ENCODE measurements around the gene SH3TC1. TPM values are rescaled to one million over a fixed set of nuclear protein-coding genes. Genes with fewer than 3 reads are reported as not detected.

SH3TC1 gene
- total RNA-seq, 1 donor from 2014 or later: 50.6 TPM

DNA sequence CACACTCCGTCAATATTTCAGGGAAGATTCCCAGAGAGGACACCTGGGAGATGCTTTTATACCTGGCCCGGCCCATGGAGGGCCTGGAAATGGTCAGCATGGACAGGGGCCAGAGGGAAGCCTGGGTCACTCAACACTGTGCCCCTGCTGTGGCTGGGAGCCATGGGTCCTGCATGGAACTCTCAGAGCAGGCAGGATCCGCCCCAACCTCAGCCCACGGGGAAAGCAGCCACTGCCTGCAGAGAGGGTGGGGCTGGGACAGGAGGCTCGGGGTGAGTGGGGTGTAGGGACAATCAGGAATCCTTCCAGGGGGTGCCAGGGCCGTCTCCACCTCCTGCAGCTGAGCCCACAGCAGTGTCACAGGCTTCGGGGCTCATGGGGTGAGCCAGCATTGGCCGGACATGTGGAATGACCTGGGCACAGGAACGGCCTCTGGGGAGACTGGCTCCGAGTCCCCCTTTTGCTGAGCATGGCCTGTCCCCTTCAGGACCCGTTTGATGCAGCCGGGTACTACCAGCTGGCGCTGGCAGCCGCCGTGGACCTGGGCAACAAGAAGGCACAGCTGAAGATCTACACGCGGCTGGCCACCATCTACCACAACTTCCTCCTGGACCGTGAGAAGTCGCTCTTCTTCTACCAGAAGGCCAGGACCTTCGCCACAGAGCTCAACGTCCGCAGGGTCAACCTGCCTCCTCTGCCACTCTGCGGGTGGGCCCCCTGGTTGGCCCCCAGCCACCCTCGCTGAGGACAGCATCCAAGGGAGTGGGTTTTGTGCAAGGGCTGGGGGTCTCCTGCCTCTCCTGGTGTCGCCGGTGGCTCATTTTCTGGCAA lies 41.3 kb downstream of the SH3TC1 start:
- H3K36me3 ChIP-seq: no peaks in the 10 kb centered on the region
- no peak overlapping the region for H3K27ac ChIP-seq

DNA sequence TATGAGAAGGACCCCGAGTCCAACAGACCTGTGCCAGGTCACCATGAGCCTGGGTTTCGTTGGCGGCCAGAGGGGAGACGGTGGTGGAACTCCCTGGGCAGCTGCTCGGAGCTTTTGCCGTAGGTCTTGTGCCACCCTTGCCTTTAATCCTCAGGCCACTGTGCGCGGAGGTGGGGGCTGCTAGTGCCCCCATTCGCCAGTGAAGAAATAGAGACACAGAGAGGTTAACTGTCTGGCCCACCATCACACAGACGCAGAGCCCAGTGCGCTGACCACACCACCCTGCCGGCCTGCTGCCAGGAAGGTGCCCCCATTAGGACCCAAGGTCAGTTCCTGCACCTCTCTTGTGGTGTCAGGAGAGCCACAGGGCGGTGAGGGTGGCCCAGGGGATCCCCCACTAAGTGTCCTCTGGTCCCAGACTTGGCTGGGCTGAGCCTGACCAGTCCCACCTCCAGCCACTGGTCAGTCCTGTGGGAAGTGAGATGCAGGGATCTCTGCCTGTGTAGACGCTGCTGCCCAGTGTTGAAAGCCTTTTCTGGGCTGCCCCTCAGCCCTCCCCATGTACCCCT lies 42.2 kb downstream of the SH3TC1 start:
- no peak overlapping the region for H3K27ac ChIP-seq
- no peaks in the 10 kb centered on the region for H3K36me3 ChIP-seq
- no peak overlapping the region for H3K4me3 ChIP-seq
- H3K9me3 ChIP-seq: no peaks in the 10 kb centered on the region
- no peaks in the 10 kb centered on the region for H3K27me3 ChIP-seq
- TF ChIP-seq POLR2AphosphoS5 (IDR thresholded peaks at IDR 0.05; ENCODE audit: insufficient read depth in 1 of 2, low read depth in 1 of 2): no peak
- TF ChIP-seq, protein P1, sequence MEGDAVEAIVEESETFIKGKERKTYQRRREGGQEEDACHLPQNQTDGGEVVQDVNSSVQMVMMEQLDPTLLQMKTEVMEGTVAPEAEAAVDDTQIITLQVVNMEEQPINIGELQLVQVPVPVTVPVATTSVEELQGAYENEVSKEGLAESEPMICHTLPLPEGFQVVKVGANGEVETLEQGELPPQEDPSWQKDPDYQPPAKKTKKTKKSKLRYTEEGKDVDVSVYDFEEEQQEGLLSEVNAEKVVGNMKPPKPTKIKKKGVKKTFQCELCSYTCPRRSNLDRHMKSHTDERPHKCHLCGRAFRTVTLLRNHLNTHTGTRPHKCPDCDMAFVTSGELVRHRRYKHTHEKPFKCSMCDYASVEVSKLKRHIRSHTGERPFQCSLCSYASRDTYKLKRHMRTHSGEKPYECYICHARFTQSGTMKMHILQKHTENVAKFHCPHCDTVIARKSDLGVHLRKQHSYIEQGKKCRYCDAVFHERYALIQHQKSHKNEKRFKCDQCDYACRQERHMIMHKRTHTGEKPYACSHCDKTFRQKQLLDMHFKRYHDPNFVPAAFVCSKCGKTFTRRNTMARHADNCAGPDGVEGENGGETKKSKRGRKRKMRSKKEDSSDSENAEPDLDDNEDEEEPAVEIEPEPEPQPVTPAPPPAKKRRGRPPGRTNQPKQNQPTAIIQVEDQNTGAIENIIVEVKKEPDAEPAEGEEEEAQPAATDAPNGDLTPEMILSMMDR (IDR thresholded peaks at IDR 0.05): no peak
- TF ChIP-seq POLR2A (IDR thresholded peaks at IDR 0.05): no peak
- intact Hi-C loops (cut with DNase I): loop anchor here (2.0 kb wide), 1 partner anchor 164 kb away; no protein-coding TSS in a partner anchor
- no peak for DNase-seq (ENCODE audit: extremely low spot score in 2 of 2)
- peaks cover 10% of the 10 kb centered on the region for H3K4me1 ChIP-seq

More for the DNA sequence above, 41.3 kb downstream of the SH3TC1 start:
- H3K4me3 ChIP-seq: no peak overlapping the region
- no peak for TF ChIP-seq POLR2A (IDR thresholded peaks at IDR 0.05)
- TF ChIP-seq POLR2AphosphoS5 (IDR thresholded peaks at IDR 0.05; ENCODE audit: insufficient read depth in 1 of 2, low read depth in 1 of 2): no peak
- TF ChIP-seq, protein P1 (IDR thresholded peaks at IDR 0.05): no peak
- no peaks in the 10 kb centered on the region for H3K27me3 ChIP-seq
- H3K9me3 ChIP-seq: no peaks in the 10 kb centered on the region
- H3K4me1 ChIP-seq: peaks cover 10% of the 10 kb centered on the region
- DNase-seq (ENCODE audit: extremely low spot score in 2 of 2): no peak
- intact Hi-C loops (cut with DNase I): loop anchor here (2.0 kb wide), 1 partner anchor 164 kb away; no protein-coding TSS in a partner anchor

DNA sequence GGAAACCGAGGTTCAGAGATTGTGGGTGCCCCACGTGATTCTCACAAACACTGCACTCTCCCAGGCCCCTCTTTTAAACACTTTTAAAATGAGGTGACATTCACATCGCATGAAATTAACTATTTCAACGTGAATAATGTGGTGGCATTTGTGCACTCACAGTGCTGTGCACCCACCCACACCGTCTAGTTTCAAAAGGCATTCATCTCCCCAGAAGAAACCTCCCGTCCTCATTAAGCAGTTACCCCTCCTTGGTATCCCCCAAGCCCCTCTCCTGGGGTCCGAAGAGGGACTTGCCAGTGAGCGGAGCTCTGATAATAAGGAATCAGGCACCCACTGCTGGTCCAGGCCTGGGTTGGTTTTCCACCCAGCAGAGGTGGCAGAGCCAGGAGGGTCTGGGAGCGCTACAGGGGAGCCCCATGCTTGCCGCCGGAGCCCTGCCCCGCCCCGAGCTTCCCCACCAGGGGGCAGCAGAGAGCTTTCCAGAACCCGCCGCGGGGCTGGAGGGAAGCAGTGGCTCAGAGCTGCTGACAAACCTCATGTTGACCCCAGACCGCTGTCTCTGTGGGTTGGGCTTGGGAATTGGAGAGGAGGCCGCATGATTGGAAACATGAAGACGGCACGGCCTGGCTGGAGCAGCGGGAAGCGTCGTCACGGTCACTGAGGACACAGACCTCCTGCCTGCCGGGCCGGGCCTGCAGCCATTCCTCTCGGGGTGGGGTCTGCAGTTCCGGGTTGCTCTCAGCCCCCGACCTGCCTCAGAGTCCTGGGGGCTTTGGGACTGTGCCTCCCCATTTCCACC lies 43.0 kb downstream of the SH3TC1 start:
- H3K9me3 ChIP-seq: no peaks in the 10 kb centered on the region
- TF ChIP-seq POLR2AphosphoS5 (IDR thresholded peaks at IDR 0.05; ENCODE audit: insufficient read depth in 1 of 2, low read depth in 1 of 2) (peak; percentile 42 to 78), POLR2A (IDR thresholded peaks at IDR 0.05) (no peak)
- TF ChIP-seq, protein P1 (IDR thresholded peaks at IDR 0.05): peak; percentile 95 to 99 (median 96)
- intact Hi-C loops (cut with DNase I): loop anchor here (2.0 kb wide), 1 partner anchor 163 kb away; no protein-coding TSS in a partner anchor
- peak overlapping the region; percentile 79 for H3K27ac ChIP-seq
- no peaks in the 10 kb centered on the region for H3K27me3 ChIP-seq
- DNase-seq (ENCODE audit: extremely low spot score in 2 of 2): no peak
- peaks cover 10% of the 10 kb centered on the region for H3K4me1 ChIP-seq
- H3K36me3 ChIP-seq: no peaks in the 10 kb centered on the region
- H3K4me3 ChIP-seq: no peak overlapping the region

DNA sequence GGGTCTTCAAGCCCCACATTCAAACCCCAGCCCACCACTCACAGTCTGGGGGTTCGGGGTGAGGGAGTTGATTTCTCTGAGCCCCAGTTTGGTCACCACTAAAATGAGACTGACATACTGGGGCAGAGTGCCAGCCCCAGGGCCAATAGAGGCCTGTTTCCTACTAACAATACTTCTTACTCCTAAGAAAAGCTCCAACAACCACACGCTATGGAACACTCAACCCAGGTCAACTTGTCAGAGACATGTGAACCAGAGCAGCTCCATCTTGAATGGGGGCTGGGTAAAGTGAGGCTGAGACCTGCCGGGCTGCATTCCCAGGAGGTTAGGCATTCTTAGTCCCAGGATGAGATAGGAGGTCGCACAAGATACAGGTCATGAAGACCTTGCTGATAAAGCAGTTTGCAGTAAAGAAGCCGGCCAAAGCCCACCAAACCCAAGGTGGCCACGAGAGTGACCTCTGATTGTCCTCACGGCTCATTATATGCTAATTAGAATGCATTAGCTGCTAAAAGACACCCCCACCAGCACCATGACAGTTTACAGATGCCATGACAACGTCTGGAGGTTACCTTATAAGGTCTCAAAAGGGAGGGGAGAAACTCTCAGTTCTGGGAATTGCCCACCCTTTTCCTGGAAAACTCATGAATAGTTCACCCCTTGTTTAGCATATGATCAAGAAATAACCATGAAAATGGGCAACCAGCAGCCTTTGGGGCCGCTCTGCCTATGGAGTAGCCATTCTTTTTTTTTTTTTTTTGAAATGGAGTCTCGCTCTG lies 43.9 kb downstream of the SH3TC1 start:
- H3K27me3 ChIP-seq: no peaks in the 10 kb centered on the region
- peak overlapping the region; percentile 79 for H3K27ac ChIP-seq
- TF ChIP-seq POLR2AphosphoS5 (IDR thresholded peaks at IDR 0.05; ENCODE audit: insufficient read depth in 1 of 2, low read depth in 1 of 2): no peak
- no peak for TF ChIP-seq POLR2A (IDR thresholded peaks at IDR 0.05)
- TF ChIP-seq, protein P1 (IDR thresholded peaks at IDR 0.05): no peak
- H3K9me3 ChIP-seq: no peaks in the 10 kb centered on the region
- DNase-seq (ENCODE audit: extremely low spot score in 2 of 2): no peak
- peaks cover 18% of the 10 kb centered on the region for H3K4me1 ChIP-seq
- H3K4me3 ChIP-seq: no peak overlapping the region
- intact Hi-C loops (cut with DNase I): no loop called here
- H3K36me3 ChIP-seq: no peaks in the 10 kb centered on the region

Measured in vagina (tissue), 2 donors.